ENCODE measurements around the gene SLC44A2.

SLC44A2 gene

DNA sequence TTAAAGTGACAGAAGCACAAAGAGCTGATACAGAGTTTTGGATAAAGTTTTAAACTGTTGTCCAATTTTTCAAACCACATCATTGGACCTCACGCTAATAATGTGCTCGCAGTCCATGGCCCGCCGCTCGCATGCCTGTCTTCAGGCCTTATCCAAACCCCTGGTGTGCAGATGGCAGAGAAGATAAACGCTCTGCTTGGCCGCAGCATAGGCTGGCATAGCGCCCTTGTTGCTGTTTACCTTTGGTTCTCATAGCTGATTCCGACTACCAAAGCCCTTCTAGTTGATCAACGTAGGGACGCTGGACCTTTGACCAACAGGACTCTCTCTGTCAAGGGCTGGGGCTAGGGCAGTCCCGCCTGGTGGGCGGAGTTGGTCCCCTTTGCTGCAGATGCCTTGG, 52.4 kb downstream of the SLC44A2 start:
- TF ChIP-seq POLR2AphosphoS5 (IDR thresholded peaks at IDR 0.05; ENCODE audit: borderline replicate concordance, low read depth, low read length), result no peak
- no peak for TF ChIP-seq FOXP2 (optimal IDR thresholded peaks at IDR 0.05; ENCODE audit: control extremely low read depth, extremely low read length, insufficient read depth)
- no peak for TF ChIP-seq EZH2 (IDR thresholded peaks at IDR 0.05)
- Histone ChIP-seq H3K27ac (no peak overlapping the region), H3K36me3 (ENCODE audit: insufficient read depth, low read length) (peaks cover 93% of the 10 kb centered on the region), H3K4me3 (no peak overlapping the region), H3K9me3 (ENCODE audit: low read depth, low read length) (no peaks in the 10 kb centered on the region), H3K9ac (ENCODE audit: insufficient read length) (no peak overlapping the region)
- DNase-seq (ENCODE audit: low read depth, low spot score), result no peak

DNA sequence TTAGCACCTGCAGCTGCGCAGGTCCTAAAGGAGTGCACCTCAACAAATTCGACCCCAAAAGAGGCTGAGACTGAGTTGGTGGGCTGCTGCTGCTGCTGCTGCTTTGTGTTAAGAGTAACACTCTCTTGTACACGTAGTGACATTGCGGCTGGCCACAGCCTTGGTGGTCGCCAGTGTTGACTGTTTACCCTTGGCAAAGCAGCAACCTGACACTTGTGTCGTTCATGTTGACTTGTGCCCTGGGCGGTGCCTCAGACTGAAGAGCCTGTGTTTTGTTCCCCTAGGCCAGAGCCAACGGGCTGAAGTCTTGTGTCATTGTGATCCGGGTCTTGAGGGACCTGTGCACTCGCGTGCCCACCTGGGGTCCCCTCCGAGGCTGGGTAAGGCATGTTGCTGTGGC, 53.5 kb downstream of the SLC44A2 start:
- H3K36me3 ChIP-seq (ENCODE audit: insufficient read depth, low read length), result peaks cover 93% of the 10 kb centered on the region
- DNase-seq (ENCODE audit: low read depth, low spot score), result no peak

DNA sequence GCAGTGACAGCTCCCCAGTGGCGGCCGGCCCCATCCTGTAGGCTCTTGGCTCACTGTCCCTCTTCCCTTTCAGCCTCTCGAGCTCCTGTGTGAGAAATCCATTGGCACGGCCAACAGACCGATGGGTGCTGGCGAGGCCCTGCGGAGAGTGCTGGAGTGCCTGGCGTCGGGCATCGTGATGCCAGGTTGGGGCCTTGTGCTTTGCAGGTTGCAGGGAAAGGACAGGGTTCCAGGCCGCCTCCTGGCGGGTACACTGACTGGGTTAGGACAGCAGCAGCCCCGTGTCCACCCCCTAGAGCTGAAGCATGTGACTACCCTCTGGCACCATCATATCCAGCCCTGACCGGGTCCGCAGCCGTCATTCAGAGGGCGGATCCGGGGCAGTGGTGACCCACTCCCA, 54.4 kb downstream of the SLC44A2 start:
- H3K9ac ChIP-seq (ENCODE audit: insufficient read length), result no peak overlapping the region
- peaks cover 96% of the 10 kb centered on the region for H3K36me3 ChIP-seq (ENCODE audit: insufficient read depth, low read length)
- TF ChIP-seq POLR2AphosphoS5 (IDR thresholded peaks at IDR 0.05; ENCODE audit: borderline replicate concordance, low read depth, low read length) (no peak), EZH2 (IDR thresholded peaks at IDR 0.05) (no peak), FOXP2 (optimal IDR thresholded peaks at IDR 0.05; ENCODE audit: control extremely low read depth, extremely low read length, insufficient read depth) (no peak)
- no peak overlapping the region for H3K27ac ChIP-seq
- DNase-seq (ENCODE audit: low read depth, low spot score), result no peak
- no peaks in the 10 kb centered on the region for H3K9me3 ChIP-seq (ENCODE audit: low read depth, low read length)
- no peak overlapping the region for H3K4me3 ChIP-seq

More for the DNA sequence above, 53.5 kb downstream of the SLC44A2 start:
- H3K4me3 ChIP-seq, result no peak overlapping the region
- TF ChIP-seq POLR2AphosphoS5 (IDR thresholded peaks at IDR 0.05; ENCODE audit: borderline replicate concordance, low read depth, low read length) (no peak), FOXP2 (optimal IDR thresholded peaks at IDR 0.05; ENCODE audit: control extremely low read depth, extremely low read length, insufficient read depth) (no peak), EZH2 (IDR thresholded peaks at IDR 0.05) (no peak)
- H3K9me3 ChIP-seq (ENCODE audit: low read depth, low read length), result no peaks in the 10 kb centered on the region
- no peak overlapping the region for H3K9ac ChIP-seq (ENCODE audit: insufficient read length)
- no peak overlapping the region for H3K27ac ChIP-seq

DNA sequence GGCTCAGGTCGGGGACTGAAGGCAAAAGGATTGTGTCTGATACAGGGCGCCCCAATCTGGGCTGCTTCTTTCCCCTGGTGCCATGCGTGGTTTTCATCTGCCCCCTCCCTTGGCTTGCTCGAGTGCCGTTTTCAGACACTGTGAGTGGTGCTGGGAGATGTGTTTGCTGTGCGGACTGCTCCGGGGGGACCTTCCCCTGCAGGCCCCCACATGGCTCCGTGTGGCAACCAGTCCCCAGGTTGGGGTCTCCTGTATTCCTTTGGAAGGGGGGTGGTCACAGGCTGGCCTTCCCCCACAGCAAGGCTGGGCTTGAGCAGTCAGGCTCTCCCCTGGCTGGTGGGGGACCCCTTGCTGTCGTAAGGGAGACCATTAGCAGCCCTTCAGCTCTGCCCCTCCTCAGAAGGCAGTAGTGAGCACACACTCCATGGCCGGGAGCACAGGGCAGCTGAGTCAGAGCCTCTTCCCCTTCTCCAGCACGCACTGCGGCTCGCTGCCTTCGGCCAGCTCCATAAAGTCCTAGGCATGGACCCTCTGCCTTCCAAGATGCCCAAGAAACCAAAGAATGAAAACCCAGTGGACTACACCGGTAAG, 55.3 kb downstream of the SLC44A2 start:
- H3K4me3 ChIP-seq, result no peak overlapping the region
- peaks cover 96% of the 10 kb centered on the region for H3K36me3 ChIP-seq (ENCODE audit: insufficient read depth, low read length)
- no peak overlapping the region for H3K9ac ChIP-seq (ENCODE audit: insufficient read length)
- H3K27ac ChIP-seq, result no peak overlapping the region
- H3K9me3 ChIP-seq (ENCODE audit: low read depth, low read length), result no peaks in the 10 kb centered on the region
- no peak for TF ChIP-seq FOXP2 (optimal IDR thresholded peaks at IDR 0.05; ENCODE audit: control extremely low read depth, extremely low read length, insufficient read depth)
- TF ChIP-seq POLR2AphosphoS5 (IDR thresholded peaks at IDR 0.05; ENCODE audit: borderline replicate concordance, low read depth, low read length), result no peak
- no peak for TF ChIP-seq EZH2 (IDR thresholded peaks at IDR 0.05)
- no peak for DNase-seq (ENCODE audit: low read depth, low spot score)

DNA sequence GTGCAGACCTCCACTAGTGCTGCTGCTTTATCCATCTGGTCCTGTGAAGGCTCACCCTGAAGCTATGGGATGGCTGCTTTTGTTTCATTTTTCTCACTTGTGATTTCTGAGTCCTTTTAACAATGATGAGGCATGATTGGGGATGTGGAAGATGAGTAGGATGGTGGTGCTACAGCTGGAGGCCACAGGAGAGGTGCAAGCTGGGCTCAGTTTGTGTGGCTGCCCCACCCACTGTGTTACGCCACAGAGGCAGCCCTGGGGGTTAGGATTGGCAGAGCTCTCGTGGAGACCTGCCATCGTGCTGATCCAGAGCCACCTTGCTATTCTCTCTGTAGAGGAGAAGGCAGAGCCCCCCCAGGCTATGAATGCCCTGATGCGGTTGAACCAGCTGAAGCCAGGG, 56.3 kb downstream of the SLC44A2 start:
- Histone ChIP-seq H3K9ac (ENCODE audit: insufficient read length) (no peak overlapping the region), H3K27ac (no peak overlapping the region), H3K9me3 (ENCODE audit: low read depth, low read length) (no peaks in the 10 kb centered on the region), H3K4me3 (no peak overlapping the region), H3K36me3 (ENCODE audit: insufficient read depth, low read length) (peaks cover 99% of the 10 kb centered on the region)
- TF ChIP-seq POLR2AphosphoS5 (IDR thresholded peaks at IDR 0.05; ENCODE audit: borderline replicate concordance, low read depth, low read length), result no peak
- TF ChIP-seq EZH2 (IDR thresholded peaks at IDR 0.05), result no peak
- no peak for TF ChIP-seq FOXP2 (optimal IDR thresholded peaks at IDR 0.05; ENCODE audit: control extremely low read depth, extremely low read length, insufficient read depth)
- no peak for DNase-seq (ENCODE audit: low read depth, low spot score)

DNA sequence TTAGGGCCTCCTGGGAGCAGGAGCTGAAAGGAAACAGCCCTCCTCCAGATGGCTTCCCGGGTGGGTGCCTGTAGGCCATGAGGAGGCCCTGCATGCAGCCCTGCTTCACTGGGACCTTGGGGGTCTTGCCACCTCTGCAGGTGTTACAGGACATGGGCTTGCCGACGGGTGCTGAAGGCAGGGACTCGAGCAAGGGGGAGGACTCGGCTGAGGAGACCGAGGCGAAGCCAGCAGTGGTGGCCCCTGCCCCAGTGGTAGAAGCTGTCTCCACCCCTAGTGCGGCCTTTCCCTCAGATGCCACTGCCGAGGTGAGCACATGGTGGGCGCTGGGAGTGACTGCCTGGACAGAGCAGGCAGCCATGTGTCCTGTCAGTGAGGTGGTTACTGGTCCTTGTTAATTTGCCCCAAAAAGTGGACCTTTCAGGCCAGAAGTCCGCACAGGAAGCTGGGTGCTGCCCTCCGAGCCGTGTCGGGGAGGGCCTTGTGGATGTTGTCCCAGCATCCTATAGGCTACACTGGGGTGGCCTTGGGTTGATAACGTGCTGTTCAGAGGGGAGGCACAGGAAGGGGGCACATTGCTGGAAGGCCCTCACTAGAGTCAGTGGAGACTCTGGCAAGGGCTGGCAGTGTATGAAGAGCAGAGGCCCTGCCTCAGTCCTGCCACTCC, 57.2 kb downstream of the SLC44A2 start:
- TF ChIP-seq FOXP2 (optimal IDR thresholded peaks at IDR 0.05; ENCODE audit: control extremely low read depth, extremely low read length, insufficient read depth), result no peak
- no peak for TF ChIP-seq EZH2 (IDR thresholded peaks at IDR 0.05)
- no peak for TF ChIP-seq POLR2AphosphoS5 (IDR thresholded peaks at IDR 0.05; ENCODE audit: borderline replicate concordance, low read depth, low read length)
- peaks cover 99% of the 10 kb centered on the region for H3K36me3 ChIP-seq (ENCODE audit: insufficient read depth, low read length)
- no peak overlapping the region for H3K27ac ChIP-seq
- H3K9ac ChIP-seq (ENCODE audit: insufficient read length), result no peak overlapping the region
- H3K9me3 ChIP-seq (ENCODE audit: low read depth, low read length), result no peaks in the 10 kb centered on the region
- no peak overlapping the region for H3K4me3 ChIP-seq
- DNase-seq (ENCODE audit: low read depth, low spot score), result no peak

DNA sequence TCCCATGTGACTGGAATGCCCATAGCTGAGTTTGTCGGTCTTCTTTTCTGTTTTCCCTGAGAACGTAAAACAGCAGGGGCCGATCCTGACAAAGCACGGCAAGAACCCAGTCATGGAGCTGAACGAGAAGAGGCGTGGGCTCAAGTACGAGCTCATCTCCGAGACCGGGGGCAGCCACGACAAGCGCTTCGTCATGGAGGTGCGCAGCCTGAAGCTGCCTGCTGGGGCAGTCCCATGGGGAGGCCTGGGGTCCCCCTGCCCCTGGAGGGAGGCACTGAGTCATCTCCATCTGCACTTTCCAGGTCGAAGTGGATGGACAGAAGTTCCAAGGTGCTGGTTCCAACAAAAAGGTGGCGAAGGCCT, 57.7 kb downstream of the SLC44A2 start:
- Histone ChIP-seq H3K4me3 (no peak overlapping the region), H3K9me3 (ENCODE audit: low read depth, low read length) (no peaks in the 10 kb centered on the region), H3K9ac (ENCODE audit: insufficient read length) (no peak overlapping the region), H3K36me3 (ENCODE audit: insufficient read depth, low read length) (peaks cover 99% of the 10 kb centered on the region), H3K27ac (no peak overlapping the region)
- DNase-seq (ENCODE audit: low read depth, low spot score), result no peak
- no peak for TF ChIP-seq POLR2AphosphoS5 (IDR thresholded peaks at IDR 0.05; ENCODE audit: borderline replicate concordance, low read depth, low read length)
- TF ChIP-seq EZH2 (IDR thresholded peaks at IDR 0.05), result no peak
- TF ChIP-seq FOXP2 (optimal IDR thresholded peaks at IDR 0.05; ENCODE audit: control extremely low read depth, extremely low read length, insufficient read depth), result no peak

DNA sequence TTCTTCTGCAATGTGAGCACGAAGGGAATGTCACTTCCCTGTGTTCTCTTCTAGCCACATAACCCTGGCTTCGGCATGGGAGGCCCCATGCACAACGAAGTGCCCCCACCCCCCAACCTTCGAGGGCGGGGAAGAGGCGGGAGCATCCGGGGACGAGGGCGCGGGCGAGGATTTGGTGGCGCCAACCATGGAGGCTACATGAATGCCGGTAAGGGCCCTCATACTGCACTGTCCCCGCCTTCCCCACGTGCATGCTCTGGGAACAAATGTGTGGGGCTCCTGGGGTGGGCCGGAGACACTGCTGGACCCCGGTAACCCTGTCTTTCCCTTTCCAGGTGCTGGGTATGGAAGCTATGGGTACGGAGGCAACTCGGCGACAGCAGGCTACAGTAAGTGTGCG, 58.2 kb downstream of the SLC44A2 start:
- Histone ChIP-seq H3K9ac (ENCODE audit: insufficient read length) (no peak overlapping the region), H3K4me3 (no peak overlapping the region), H3K27ac (no peak overlapping the region), H3K9me3 (ENCODE audit: low read depth, low read length) (no peaks in the 10 kb centered on the region), H3K36me3 (ENCODE audit: insufficient read depth, low read length) (peaks cover 99% of the 10 kb centered on the region)
- TF ChIP-seq EZH2 (IDR thresholded peaks at IDR 0.05) (no peak), FOXP2 (optimal IDR thresholded peaks at IDR 0.05; ENCODE audit: control extremely low read depth, extremely low read length, insufficient read depth) (no peak), POLR2AphosphoS5 (IDR thresholded peaks at IDR 0.05; ENCODE audit: borderline replicate concordance, low read depth, low read length) (no peak)
- no peak for DNase-seq (ENCODE audit: low read depth, low spot score)

Data from SK-N-MC (cell line).